DND-41 (cell line): Measurements from ENCODE around the gene HPCAL1.

ENCODE experiments used
- EZH2 ChIP-seq: IDR thresholded peaks from 3 replicates; pipeline ENCODE4 v1.6.1; 2012; ENCODE audit warnings: borderline replicate concordance, low read depth, mild to moderate bottlenecking, moderate library complexity, low read length, inconsistent platforms; ENCODE audit not compliant: severe bottlenecking
- TF ChIP-seq, protein P1 (sequence below): IDR thresholded peaks from 2 replicates; pipeline ENCODE4 v1.5.1; 2012; ENCODE audit warnings: borderline replicate concordance, low read length, moderate library complexity, mild to moderate bottlenecking; ENCODE audit not compliant: poor library complexity, severe bottlenecking; ENCODE audit errors: extremely low read depth

GRCh38 chr2:10439971-10440370 lies 137.3 kb downstream of the HPCAL1 start:
- TF ChIP-seq, protein P1, sequence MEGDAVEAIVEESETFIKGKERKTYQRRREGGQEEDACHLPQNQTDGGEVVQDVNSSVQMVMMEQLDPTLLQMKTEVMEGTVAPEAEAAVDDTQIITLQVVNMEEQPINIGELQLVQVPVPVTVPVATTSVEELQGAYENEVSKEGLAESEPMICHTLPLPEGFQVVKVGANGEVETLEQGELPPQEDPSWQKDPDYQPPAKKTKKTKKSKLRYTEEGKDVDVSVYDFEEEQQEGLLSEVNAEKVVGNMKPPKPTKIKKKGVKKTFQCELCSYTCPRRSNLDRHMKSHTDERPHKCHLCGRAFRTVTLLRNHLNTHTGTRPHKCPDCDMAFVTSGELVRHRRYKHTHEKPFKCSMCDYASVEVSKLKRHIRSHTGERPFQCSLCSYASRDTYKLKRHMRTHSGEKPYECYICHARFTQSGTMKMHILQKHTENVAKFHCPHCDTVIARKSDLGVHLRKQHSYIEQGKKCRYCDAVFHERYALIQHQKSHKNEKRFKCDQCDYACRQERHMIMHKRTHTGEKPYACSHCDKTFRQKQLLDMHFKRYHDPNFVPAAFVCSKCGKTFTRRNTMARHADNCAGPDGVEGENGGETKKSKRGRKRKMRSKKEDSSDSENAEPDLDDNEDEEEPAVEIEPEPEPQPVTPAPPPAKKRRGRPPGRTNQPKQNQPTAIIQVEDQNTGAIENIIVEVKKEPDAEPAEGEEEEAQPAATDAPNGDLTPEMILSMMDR, result no peak
- no peak for TF ChIP-seq EZH2
